Measurements from ENCODE around the gene NUCB2.
"Not testable (repeated sequence)": the region's sequence is repeated elsewhere in the genome, so short reads cannot be mapped to it uniquely, and the experiment has no call there.

Gene NUCB2

DNA sequence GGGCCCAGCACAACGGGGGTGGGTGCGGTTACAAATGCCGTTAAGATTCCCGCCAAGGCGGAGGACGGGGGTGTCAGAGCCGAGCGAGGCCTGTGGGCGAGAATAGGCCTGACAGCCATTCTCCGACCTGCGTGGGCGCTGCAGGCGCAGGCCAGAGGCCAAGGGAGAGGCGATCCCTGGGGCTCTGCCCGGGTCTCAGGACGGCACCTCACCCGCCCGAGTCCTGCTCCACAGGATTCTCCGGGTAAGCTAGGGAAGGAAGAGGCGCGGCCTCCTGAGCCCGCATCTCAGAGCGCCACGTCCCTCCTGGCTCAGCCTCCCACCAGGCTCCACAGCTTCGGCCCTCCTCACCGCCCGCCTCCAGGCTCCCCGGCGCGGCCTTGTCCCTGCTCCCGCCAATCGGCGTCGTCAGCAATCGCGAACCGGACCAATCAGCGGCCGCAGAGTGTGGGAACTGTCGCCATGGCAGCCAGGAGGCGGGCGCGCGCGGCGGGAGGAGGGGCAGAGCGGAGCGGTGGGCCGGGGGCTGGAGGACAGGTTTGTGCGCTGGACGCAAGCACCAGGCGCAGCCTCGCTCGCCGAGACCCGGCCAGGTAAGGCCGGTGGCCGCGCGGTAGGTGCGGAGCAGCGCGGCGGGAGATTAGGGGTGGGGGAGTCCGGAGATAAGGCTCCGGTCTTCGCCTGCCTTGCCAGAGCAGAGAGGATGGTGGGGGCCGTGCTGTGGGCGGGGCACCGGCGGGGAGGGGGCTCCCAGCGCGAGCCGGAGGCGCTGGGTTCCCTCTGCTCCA is at the start of gene NUCB2:
Gene NUCB2, plus strand, starts transcription at position 504 of the 788 bp plus-strand sequence. CDS start 18,585 bp downstream, outside the sequence.
- DNase-seq, result peak; percentile 91 to 97

DNA sequence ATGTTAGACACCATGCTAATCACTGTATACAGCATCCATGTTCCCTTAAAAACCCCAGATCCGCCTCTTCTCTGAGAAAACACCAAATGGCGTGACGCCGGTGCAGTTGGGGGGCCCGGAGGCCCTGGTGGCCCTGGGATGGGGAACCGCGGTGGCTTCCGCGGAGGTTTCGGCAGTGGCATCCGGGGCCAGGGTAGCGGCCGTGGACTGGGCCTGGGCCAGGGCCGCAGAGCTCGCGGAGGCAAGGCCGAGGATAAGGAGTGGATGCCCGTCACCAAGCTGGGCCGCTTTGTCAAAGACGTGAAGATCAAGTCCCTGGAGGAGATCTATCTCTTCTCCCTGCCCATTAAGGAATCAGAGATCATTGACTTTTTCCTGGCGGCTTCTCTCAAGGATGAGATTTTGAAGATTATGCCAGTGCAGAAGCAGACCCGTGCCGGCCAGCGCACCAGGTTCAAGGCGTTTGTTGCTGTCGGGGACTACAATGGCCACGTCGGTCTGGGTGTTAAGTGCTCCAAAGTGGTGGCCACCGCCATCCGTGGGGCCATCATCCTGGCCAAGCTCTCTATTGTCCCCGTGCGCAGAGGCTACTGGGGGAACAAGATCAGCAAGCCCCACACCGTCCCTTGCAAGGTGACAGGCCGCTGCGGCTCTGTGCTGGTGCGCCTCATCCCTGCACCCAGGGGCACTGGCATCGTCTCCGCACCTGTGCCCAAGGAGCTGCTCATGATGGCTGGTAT is 48.2 kb upstream of the NUCB2 start:
- DNase-seq, result not testable (repeated sequence)

DNA sequence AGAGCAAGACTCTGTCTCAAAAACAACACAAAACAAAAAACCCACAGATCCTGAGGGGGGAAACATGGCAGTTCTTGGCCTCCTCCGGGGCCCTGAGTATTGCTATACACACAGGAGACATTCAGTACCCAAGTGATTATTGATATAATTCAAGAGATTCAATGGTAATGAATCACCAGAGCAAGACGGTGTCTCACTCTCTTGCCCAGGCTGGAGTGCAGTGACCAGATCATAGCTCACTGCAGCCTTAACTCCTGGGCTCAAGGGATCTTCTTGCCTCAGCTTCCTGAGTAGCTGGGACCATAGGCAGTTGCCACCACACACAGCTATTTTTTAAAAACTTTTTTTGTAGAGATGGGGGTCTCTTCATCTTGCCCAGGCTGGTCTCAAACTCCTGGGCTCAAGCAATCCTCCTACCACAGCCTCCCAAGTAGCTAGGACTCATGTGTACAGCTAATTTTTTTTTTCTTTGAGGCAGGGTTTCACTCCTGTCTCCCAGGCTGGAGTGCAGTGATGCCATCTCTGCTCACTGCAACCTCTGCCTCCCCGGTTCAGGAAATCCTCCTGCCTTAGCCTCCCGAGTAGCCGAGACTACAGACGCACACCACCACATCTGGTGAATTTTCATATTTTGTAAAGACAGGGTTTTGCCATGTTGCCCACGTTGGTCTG is 46.9 kb upstream of the NUCB2 start:
- no peak for DNase-seq

DNA sequence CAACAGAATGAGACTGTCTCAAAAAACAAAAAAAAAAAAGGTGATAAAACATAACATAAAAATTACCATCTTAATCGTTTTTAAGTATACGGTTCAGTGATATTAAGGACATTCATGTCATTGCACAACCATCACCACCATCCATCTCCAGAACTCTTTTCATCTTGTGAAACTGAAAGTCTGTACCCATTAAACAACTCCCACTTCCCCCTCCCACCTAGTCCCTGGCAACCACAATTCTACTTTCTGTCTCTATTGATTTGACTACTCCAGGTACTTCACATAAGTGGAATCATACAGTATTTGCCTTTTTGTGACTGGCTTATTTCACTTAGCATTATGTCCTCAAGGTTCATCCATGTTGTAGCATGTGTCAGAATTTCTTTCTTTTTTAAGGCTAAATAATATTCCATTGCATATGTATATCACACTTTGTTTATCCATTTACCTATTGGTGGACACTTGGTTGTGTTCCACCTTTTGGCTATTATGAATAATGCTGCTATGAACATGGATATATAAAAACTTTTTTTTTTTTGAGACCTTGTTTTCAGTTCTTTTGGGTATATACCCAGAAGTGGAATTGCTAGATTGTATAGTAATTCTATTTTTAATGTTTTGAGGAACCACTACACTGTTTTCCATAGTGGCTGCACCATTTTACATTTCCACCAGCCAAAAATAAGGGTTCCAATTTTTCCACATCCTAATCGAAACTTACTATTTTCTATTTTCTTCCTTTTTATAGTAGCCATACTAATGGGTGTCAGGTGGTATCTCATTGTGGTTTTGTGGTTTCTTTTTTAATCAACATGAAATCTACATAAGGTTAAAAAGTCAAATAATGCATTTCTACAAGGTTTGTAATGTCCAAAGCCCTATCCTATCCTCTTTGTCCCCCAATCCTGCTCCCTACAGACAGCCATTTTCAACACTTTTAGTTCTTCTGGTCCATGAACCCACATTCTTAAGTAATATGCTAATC is 45.4 kb upstream of the NUCB2 start:
- DNase-seq, result peak in 1 of 2 donors; percentile 35

DNA sequence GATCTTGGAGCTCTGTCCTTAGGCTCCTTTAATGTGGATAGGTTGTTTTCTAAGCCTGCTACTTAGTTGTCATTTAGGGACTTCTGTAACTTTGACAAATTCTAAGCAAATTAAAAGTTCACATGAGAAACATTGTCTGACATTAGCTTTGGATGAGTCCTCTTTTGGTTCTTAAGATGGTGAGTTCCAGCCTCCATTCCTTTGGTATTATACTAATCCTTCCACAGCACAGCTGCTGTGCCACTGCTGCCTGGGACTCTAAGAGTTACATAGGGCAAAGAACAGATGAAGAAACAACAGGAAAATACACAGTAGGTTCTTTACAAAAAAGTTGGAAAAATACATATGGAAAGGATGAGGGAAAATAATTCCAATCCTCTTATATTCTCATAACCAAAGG is 43.4 kb upstream of the NUCB2 start:
- no peak for DNase-seq

DNA sequence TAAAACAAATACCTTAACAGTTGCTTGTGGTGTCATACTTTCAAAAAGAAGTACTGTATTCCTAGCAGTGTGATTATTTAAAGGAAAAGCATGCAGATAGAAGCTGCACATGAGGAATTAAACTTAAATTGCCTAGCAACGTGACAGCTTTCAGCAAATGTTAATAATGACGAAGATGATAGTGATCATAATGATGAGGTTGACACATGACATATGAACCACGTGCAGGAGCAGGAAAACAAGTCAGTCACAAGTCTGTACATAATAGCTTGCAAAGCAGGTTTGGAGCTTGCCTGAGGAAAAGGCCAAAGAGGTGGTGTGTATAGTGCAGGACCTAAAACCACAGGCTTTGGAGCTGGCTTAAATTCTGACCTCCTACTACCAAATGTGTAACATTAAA is 38.2 kb upstream of the NUCB2 start:
- DNase-seq, result no peak

GRCh38 chr11:17239927-17240326 is 36.6 kb upstream of the NUCB2 start:
- DNase-seq, result not testable (repeated sequence)

DNA sequence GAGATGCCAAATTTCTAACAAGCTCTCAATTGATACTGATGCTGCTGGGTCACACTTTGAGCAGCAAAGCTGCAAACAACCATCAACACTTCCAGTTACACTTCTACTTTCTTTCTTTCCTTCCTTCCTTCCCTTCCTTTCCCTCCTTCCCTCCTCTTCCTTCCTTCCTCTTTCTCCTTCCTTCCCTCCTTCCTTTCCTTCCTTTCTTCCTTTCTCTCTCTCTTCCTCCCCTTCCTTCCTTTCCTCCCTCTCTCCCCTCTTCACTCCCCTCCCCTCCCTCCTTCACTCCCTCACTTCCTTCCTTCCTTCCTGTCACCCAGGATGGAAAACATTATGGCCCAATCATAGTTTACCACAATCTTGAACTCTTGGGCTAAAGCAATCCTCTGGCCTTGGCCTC is 35.8 kb upstream of the NUCB2 start:
- DNase-seq, result no peak

- DNase-seq, result not testable (repeated sequence)
These were observed 33.6 kb upstream of the NUCB2 start for GRCh38 chr11:17242954-17243353.

GRCh38 chr11:17244046-17244445 is 32.5 kb upstream of the NUCB2 start:
- no peak for DNase-seq

DNA sequence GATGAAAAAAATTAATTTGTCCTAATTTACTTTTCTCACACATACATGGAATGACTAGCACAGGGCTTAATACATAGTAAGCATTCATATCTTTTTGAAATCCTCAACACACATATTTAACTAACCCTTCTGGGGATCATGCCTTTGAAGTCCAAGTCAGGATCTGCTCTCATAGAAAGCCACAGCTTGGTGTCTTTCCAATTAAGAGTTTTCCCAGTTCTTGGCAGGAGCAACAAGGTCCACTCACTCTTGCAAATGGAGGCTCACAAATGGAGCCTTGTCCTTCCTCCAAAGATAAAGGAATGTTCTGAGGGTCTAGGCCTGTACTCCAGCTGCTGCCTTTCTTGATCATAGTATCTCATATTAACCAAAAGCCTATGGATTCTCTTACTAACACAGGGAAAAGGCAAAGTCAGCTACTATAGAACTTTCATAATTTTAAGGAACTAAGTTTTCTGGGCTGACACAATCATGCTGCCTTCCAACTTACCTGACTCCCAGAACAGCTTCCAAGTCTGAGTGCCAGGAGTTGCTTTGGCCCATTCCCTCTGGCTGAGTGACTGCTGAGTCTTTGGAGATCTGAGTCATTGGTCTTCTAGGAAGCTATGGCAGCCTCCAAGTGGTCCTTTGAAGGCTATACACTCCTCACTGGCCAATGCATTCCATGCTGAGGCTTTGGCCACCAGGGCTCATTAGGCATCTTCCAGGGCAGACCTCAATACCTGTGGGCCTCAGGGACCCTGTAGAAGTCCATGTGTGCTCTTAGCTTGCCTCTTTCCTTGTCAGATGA is 25.8 kb upstream of the NUCB2 start:
- DNase-seq, result no peak

DNA sequence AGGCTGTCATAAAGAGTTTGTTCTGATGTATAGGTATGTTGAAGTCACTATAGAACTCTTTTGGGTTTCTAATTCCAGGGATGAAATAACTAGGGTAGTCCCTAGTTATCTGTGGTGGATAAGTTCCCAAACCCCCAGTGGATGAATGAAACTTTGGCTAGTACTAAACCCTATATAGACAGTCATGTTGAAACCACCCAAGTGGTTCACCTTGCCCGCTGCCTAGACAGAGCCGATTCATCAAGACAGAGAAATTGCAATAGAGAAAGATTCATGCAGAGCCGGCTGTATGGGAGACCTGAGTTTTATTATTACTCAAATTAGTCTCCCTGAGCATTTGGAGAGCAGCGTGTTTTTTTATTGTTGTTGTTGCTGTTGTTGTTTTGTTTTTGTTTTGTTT is 23.8 kb upstream of the NUCB2 start:
- no peak for DNase-seq

- no peak for DNase-seq
These were observed 20.0 kb upstream of the NUCB2 start for GRCh38 chr11:17256512-17256911.

- DNase-seq, result no peak
These were observed 19.3 kb upstream of the NUCB2 start for GRCh38 chr11:17257196-17257595.

DNA sequence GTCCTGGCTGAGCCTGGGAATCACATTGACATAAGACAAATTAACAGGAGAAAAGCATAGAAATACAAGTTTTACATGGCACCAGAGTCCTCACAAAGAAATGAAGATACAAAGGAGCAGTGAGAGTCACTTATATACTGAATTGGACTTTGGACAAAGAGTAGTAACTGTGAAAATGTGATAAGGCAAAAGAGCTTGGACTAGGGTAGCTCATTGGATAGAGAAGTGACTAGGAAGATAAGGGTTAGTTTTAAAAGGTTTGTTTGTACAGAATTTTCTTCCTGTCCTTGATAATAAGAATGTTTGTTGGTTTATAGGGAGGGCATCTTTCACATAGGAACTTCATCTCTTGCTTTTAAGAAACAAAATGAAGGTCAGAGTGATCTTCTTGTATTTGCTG is 17.9 kb upstream of the NUCB2 start:
- no peak for DNase-seq

DNA sequence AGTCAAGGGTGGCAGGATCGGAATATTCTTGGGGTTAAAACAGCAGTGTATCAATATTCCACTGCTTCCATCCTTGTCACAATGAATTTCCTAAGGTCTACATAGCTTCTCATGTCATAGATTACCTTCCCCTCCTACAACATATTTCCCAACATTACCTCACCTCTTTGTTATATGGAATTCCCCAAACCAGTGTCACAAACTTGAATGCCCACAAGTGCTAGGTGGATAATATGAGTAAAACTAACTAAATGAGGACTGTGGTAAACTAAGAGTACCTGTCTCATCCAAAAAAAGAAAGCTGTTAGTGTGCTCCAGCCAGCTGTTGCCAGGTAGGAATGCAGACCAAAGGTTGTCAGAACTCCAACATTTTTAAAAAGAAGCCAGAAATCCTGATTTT is 17.0 kb upstream of the NUCB2 start:
- DNase-seq, result no peak

- no peak for DNase-seq
These were observed 16.5 kb upstream of the NUCB2 start for GRCh38 chr11:17260020-17260419.

- no peak for DNase-seq
These were observed 12.8 kb upstream of the NUCB2 start for GRCh38 chr11:17263769-17264168.

DNA sequence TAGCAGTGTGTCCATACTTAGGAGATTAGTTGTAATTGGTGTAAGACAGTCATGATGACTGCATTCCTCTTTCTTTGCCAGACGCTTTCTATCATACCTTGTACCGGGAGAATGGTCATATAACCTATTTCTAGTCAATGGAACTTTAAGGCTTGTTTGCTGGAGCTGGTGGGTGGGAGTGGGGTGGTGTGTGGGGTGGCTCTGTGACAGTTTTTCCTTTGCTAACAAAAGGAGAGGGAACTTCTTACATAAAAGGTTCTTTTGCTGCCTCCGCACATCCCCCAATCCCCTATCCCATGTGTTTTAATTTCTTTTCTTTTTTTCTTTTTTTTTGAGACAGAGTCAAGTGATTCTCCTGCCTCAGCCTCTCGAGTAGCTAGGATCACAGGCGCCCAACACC is 9.8 kb upstream of the NUCB2 start:
- DNase-seq, result no peak

GRCh38 chr11:17267576-17267975 is 9.0 kb upstream of the NUCB2 start:
- DNase-seq, result no peak

- DNase-seq, result not testable (repeated sequence)
These were observed 8.0 kb upstream of the NUCB2 start for GRCh38 chr11:17268500-17268899.

DNA sequence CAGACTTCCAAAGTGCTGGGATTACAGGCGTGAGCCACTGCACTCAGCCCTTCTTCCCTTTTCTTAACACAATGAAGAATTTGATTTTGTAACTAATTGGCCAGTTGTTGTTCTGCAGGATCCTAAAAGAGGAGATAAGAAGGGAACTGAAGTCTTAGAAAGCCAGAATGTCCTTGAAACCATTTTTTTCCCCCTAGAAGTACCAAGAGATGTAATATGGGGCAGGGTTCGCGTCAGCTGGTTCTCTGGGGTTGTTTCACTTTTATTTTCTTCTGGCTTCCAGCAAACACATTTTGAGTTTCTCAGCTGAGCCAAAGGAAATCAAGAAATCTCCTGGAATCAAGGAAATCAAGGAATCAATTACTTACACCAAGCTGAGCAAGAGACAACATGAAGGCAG is 7.6 kb upstream of the NUCB2 start:
- no peak for DNase-seq

Measured in stimulated activated CD4-positive, alpha-beta T cell treated with anti-CD3 and anti-CD28 coated beads, Interleukin-2, amount 100 ng/mL, for 48 hours (primary cell).